ENCODE results near the gene RBMS3.
"Not testable (repeated sequence)": the region's sequence is repeated elsewhere in the genome, so short reads cannot be mapped to it uniquely, and the experiment has no call there.

Gene RBMS3

DNA sequence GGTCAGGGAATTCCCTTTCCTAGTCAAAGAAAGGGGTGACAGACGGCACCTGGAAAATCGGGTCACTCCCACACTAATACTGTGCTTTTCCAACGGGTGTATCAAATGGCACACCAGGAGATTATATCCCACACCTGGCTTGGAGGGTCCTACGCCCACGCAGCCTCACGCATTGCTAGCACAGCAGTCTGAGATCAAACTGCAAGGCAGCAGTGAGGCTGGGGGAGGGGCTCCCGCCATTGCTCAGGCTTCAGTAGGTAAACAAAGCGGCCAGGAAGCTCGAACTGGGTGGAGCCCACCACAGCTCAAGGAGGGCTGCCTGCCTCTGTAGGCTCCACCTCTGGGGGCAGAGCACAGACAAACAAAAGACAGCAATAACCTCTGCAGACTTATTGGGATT is 769.2 kb downstream of the RBMS3 start:
- not testable (repeated sequence) for DNase-seq

DNA sequence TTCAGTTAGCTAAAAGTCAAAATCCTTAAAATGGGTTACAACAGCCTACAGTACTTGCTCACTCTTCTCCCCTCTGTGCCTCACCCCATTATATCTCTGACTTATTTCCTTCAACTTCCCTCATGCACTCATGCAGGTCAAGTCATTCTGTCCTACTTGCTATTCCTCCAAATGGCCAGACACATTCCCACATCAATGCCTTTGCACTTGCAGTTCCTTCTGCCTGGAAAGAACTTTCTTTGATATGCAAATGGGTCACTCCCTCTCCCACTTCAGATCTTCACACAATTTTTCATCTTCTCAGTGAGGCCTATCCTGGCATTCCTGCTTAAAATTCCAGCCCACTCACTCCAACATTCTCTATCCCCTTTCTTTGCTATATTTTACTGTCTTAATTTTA is 778.4 kb downstream of the RBMS3 start:
- DNase-seq: no peak
